Spleen (tissue), 7 donors: ENCODE measurements around the gene NCAPG2.

ENCODE experiments used
- CTCF ChIP-seq, 11 experiments: fragments of 200-600 bp in 7 of 11; fragments of 450-650 bp in 4 of 11; sonication (generic) in 4 of 11; IDR thresholded peaks in 8 of 11; conservative IDR thresholded peaks in 3 of 11; 1 replicate in 7 of 11; 2 replicates in 4 of 11; pipeline versions ENCODE4 v1.4.0 to v1.8.0; 2016 to 2021; ENCODE audit warnings: antibody characterized with exemption in 11 of 11, inconsistent platforms in 4 of 11, mild to moderate bottlenecking in 1 of 11
- POLR2A ChIP-seq, 3 donors: fragments of 450-650 bp; IDR thresholded peaks; one replicate each; pipeline ENCODE4 v1.5.1; 2017; ENCODE audit warnings: antibody characterized with exemption in 3 of 3, mild to moderate bottlenecking in 1 of 3
- donor health status: DM: no; HTN: no; CAD: no; lungs with moderate emphysema.
- donor health status: DM: no; HTN: no; CAD: no.
- donor health status: DM: no; HTN: no; CAD: no.

DNA sequence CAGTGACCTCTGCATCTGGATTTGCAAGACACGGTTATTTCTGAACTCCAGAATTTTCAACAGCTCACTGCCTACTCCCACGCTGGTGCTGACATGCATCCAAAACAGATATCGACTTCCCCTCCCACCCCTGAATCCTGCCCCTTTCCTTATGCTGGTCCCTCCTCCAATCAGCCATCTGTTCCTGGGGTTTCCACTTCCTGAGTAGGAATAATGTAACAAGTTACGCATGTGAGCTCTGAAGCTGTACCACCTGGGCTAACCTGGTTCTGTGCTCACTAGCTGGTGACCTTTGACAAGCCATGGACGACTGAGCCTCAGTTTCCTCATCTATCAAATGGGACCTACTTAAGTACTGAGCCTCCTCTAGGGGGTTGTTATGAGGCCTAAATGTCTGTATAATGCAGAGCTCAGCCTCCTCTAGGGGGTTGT is 1.7 kb upstream of the NCAPG2 start:
- TF ChIP-seq POLR2A (IDR thresholded peaks at IDR 0.05) (no peak), CTCF (IDR thresholded peaks at IDR 0.05 in 8 of 11, conservative IDR thresholded peaks at IDR 0.05 in 3 of 11) (no peak)
